Measurements from ENCODE around the gene ASTN2.

DNA sequence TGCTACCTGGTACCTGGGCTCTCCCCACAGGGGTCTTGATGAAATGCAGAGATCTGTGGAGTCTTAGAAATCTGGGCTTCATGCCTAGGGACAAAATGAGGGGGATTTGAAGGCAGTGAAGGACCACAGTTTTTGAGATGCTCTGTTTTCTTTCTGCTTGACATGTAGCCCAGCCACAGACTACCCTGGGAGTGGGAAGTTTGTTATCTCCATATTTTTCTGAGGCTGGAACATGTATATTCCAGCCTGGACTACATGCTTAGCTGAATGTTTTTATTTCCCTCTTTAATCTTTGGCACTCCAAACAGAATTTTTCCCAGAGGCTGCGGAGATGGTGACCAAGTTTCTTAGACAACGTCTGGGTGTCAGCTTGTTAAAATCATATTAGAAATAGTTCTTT is 1008.4 kb downstream of the ASTN2 start:
- TF ChIP-seq SIN3A (IDR thresholded peaks at IDR 0.05; ENCODE audit: borderline replicate concordance, insufficient read depth, low read length) (no peak), POLR2AphosphoS5 (IDR thresholded peaks at IDR 0.05; ENCODE audit: low read depth, low read length) (no peak), TAF1 (IDR thresholded peaks at IDR 0.05; ENCODE audit: borderline replicate concordance, insufficient read depth, low read length) (no peak), FOXP2 (optimal IDR thresholded peaks at IDR 0.05; ENCODE audit: borderline replicate concordance, extremely low read depth, extremely low read length, insufficient read depth) (no peak)
- TF ChIP-seq, protein P1, sequence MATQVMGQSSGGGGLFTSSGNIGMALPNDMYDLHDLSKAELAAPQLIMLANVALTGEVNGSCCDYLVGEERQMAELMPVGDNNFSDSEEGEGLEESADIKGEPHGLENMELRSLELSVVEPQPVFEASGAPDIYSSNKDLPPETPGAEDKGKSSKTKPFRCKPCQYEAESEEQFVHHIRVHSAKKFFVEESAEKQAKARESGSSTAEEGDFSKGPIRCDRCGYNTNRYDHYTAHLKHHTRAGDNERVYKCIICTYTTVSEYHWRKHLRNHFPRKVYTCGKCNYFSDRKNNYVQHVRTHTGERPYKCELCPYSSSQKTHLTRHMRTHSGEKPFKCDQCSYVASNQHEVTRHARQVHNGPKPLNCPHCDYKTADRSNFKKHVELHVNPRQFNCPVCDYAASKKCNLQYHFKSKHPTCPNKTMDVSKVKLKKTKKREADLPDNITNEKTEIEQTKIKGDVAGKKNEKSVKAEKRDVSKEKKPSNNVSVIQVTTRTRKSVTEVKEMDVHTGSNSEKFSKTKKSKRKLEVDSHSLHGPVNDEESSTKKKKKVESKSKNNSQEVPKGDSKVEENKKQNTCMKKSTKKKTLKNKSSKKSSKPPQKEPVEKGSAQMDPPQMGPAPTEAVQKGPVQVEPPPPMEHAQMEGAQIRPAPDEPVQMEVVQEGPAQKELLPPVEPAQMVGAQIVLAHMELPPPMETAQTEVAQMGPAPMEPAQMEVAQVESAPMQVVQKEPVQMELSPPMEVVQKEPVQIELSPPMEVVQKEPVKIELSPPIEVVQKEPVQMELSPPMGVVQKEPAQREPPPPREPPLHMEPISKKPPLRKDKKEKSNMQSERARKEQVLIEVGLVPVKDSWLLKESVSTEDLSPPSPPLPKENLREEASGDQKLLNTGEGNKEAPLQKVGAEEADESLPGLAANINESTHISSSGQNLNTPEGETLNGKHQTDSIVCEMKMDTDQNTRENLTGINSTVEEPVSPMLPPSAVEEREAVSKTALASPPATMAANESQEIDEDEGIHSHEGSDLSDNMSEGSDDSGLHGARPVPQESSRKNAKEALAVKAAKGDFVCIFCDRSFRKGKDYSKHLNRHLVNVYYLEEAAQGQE (IDR thresholded peaks at IDR 0.05; ENCODE audit: insufficient read depth in 1 of 2, low read depth in 2 of 2, low read length in 2 of 2) = no peak

All from PFSK-1 (cell line).